Islet of Langerhans (tissue), 1 donor: Measurements from ENCODE around the gene PPM1G.
"Not testable (repeated sequence)": the region's sequence is repeated elsewhere in the genome, so short reads cannot be mapped to it uniquely, and the experiment has no call there.

Experiments used
- FAIRE-seq: peaks from one replicate; lab custom pipeline; 2011; peaks lifted over from hg19 to GRCh38; lab: Jason Lieb, UNC

PPM1G gene, protein sequence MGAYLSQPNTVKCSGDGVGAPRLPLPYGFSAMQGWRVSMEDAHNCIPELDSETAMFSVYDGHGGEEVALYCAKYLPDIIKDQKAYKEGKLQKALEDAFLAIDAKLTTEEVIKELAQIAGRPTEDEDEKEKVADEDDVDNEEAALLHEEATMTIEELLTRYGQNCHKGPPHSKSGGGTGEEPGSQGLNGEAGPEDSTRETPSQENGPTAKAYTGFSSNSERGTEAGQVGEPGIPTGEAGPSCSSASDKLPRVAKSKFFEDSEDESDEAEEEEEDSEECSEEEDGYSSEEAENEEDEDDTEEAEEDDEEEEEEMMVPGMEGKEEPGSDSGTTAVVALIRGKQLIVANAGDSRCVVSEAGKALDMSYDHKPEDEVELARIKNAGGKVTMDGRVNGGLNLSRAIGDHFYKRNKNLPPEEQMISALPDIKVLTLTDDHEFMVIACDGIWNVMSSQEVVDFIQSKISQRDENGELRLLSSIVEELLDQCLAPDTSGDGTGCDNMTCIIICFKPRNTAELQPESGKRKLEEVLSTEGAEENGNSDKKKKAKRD

DNA sequence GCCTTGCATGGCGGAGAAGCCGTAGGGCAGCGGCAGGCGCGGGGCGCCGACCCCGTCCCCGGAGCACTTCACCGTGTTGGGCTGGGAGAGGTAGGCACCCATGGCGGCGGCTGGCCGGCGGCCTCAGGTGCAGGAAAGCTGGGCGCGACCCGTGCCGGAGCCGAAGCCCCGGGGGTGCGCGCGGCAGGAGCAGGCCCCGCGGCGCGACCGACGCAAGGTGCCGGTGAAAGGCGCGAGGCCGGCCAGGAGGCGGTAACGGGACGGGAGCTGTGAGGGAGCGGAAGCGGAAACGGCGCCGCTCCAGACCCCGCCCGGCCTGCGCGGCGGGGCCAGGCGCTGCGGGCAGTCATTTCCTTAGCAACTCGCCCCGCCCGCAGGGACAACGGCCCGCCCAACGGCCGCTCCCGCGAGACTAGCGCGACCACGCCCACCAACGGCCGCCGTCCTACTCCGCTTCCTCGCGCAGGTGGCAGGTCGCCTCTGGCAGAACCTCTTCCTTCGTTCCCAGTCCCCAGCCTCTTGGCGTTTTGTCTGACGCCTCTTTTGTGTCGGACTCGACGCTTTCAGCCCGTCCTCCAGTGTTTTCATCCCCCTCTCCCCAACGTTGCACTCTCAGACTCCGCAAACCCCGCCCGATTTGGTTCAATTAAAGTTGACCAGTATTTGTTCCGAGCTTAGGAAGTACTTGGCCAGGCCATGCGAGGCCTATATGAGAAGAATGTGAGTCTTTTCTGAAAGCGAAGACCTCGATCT is at the start of gene PPM1G:
Gene PPM1G, minus strand, starts transcription at position 271 of the 753 bp plus-strand sequence. Its CDS starts 169 bp downstream, at position 102.
- FAIRE-seq = no peak

GRCh38 chr2:27453968-27454367 is 44.6 kb upstream of the PPM1G start:
- no peak for FAIRE-seq

DNA sequence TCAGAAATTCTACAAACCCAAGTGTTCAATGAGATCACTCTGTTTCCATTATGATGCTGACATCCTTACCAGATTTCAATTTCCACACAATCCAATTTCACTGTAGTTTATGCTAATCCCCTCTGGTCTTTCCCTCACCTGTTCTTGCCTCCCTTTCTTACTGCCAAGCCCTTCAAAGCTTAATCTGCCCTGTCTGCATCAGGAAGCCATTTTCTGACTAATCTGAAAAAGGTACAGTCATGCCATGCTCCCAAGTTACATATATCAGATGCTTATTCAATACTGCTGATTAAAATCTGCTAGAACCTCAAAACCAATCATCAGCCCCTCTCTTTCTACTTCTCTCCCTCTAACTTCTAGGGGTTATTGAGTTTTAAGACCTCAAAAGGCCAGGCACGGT is 41.7 kb upstream of the PPM1G start:
- FAIRE-seq = no peak

GRCh38 chr2:27448381-27448780 is 39.0 kb upstream of the PPM1G start:
- no peak for FAIRE-seq

- no peak for FAIRE-seq
Observed at GRCh38 chr2:27446057-27446456, 36.7 kb upstream of the PPM1G start.

DNA sequence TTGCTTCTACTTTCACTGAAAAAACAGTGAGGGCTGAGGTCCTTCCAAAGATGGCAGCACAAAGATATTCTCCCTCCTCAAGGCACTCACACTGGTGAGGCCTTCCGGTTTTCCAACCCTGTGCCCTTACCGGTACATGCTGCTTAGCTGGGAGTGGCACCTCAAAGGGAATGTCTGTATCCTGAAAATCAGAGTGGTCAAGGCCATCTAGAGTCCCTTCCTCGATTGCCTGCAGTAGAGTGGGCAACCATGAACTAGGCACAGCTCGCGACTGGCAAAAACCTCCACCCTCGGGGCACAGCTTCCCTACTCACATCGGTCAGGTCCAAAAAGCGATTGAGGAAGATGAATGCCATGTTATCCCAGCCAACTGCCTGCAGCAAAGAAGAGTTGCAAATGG is 36.2 kb upstream of the PPM1G start:
- no peak for FAIRE-seq

GRCh38 chr2:27445155-27445554 is 35.8 kb upstream of the PPM1G start:
- FAIRE-seq = no peak

- FAIRE-seq = no peak
Observed at GRCh38 chr2:27442920-27443282, 33.5 kb upstream of the PPM1G start.

GRCh38 chr2:27441958-27442919 is 32.8 kb upstream of the PPM1G start, which contains the start of gene KRTCAP3:
Gene KRTCAP3, plus strand, starts transcription at chr2:27442381. Its CDS starts 32 bp downstream, at chr2:27442413.
- no peak for FAIRE-seq

DNA sequence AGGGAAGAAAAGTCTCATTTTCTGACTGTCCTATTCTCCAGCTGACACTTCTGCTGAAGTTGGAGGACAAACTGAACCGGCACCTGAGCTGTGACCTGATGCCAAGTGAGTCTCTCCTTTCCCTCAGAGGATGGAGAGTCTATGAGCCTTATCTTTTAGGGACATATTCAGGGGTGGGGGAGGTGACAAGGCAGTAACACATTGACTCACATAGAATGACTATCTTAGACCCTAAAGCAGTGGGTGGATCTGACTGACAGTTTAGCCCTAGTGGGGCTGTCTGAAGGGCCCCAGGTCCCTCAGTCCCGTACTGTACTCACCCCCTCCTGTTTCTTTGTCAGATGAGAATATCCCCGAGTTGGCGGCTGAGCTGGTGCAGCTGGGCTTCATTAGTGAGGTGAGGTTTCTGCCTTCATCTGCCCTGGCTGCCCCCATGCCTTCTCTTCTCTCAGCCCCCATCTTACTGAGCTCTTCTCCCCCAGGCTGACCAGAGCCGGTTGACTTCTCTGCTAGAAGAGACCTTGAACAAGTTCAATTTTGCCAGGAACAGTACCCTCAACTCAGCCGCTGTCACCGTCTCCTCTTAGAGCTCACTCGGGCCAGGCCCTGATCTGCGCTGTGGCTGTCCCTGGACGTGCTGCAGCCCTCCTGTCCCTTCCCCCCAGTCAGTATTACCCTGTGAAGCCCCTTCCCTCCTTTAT is 32.0 kb upstream of the PPM1G start:
- FAIRE-seq = no peak

- no peak for FAIRE-seq
Observed at GRCh38 chr2:27435628-27436027, 26.2 kb upstream of the PPM1G start.

- FAIRE-seq = no peak
Observed at GRCh38 chr2:27431395-27431794, 22.0 kb upstream of the PPM1G start.

DNA sequence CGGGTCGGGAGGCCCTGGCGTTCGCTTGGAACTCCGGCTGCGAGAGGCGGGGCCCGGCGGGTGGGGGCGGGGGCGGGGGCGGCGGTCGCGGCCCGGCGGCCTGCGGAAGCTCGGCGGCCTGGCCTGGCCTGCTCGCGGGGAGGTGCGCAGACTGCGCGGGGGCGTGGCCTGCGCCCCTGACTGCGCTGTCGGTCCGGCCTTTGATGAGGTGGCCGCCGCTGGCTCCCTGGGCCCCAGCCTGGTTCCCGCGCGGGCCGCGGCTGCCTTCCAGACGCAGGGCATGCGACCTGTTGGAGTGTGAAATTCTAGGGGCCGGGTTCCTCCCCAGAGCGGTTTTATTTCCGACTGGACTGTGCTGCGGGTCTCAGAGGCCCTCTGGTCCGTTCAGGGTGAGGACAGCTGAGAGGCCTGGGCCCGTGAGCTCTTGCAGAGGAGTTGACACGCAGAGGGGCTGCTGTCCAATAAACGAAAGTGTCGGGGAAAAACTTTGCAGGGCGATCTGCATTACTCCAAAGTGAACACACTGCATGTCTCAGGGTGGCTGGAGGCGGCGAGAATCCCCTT is 19.7 kb upstream of the PPM1G start:
- FAIRE-seq = no peak

DNA sequence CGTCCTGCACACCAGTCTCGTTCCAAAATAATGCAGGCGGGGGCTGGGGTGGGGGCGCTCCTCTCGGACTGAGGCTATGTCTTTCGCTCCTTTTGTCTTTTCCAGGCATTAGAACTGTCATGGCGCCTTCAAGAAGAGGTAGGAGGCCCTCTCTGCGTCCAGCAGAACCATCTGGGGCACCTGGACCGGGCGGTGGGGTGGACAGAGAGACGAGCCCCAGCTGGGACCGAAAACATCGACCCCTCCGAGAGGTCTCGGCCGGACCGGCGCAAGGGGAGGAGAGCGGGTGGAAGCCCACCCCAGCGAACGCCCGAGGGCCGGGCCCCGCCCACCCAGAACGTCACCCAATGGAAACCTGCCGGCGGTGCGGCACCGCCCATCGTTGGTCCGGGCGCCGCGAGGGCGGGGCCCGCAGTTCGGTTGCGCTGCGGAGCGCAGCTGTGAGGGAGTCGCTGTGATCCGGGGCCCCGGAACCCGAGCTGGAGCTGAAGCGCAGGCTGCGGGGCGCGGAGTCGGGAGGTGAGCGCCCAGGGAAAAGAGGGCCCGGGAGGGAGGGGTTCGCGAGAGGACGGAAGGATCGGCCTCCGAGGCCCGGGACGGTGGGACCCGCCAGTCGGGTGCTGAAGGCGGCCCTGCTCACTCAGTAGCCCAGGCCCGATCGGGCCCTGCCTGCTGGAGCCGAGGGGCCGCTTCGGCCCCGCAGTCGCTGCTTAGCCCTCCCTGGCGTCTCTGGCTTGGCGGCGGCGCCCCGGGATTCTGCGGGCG is 19.0 kb upstream of the PPM1G start, which contains the start of gene NRBP1:
Gene NRBP1, plus strand, starts transcription at position 419 of the 765 bp plus-strand sequence. CDS start 4,643 bp downstream, outside the sequence.
- FAIRE-seq = no peak

DNA sequence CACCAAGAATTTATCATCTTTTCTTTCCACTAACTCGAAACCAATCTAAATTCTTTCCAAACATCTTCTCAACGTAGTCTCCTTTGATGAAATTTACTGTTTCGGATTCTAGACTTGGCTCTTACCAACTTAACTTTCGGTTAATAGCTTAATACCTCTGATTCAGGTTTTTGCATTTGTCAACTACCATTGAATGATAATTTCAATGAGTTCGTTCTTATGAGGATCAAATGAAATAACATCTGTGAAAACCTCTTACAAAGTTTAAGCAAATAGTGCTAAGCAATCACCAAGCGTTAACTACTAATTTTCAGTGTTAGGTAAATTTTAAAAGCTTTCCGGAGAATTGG is 18.4 kb upstream of the PPM1G start:
- FAIRE-seq = no peak

- FAIRE-seq = not testable (repeated sequence)
Observed at GRCh38 chr2:27425039-27425438, 15.6 kb upstream of the PPM1G start.

DNA sequence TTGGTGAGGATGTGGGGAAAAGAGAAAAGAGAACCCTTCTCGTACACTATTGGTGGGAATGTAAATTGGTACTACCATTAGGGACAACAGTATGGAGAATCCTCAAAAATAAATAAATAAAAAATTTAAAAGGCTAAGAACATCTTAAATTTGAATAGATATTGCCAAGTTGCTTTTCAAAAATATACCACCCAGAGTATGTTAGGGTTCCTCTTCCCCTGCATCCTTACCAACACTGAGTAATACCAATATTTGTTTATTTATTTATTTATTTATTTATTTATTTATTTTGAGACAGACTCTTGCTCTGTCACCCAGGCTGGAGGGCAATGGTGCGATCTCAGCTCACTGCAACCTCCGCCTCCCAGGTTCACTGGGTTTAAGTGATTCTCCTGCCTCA is 13.6 kb upstream of the PPM1G start:
- FAIRE-seq = no peak

DNA sequence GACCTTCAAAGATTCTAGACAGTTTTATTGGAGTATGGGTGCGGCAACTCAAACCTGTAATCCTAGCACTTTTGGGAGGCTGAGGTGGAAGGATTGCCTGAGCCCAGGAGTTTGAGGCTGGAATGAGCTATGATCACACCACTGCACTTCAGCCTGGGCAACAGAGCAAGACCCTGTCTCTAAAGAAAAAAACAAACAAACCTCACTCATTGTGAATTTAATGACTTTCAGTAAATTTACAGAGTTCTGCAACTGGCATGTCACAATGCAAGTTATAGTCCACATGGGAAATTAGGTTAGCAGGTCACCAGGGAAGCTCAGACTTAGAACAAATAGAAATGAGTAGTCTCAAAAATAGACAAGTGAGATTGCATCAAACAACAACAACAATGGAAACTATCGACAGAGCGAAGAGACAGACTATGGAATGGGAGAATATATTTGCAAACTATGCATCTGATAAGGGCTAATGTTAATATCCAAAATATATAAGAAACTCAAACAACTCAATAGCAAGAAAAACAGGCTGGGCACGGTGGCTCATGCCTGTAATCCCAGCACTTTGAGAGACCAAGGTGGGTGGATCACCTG is 12.4 kb upstream of the PPM1G start:
- FAIRE-seq = no peak

DNA sequence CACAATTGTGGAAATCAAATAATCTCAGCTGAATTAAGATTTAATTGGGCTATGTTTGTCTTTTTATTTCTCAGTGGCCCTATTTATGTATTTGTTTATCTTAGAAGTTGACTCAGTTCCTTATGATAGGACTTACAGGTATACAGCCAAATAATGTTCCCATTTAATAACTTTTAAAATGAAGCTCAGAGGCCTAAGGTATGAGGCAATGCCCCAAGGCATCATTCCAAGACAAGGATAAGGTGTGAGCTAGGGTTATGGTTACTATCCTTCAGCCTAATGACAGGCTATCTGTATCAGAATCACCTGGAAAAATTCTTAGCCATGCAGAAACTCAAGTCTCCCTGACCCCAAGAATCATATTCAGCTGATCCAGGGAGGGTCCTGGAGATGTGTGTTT is 11.6 kb upstream of the PPM1G start:
- no peak for FAIRE-seq

- no peak for FAIRE-seq
Observed at GRCh38 chr2:27416151-27416550, 6.8 kb upstream of the PPM1G start.
